A673 (cell line): ENCODE measurements around the gene CMBL. TPM values are rescaled to one million over a fixed set of nuclear protein-coding genes. Genes with fewer than 3 reads are reported as not detected.
"Not testable (repeated sequence)": the region's sequence is repeated elsewhere in the genome, so short reads cannot be mapped to it uniquely, and the experiment has no call there.

ENCODE experiments used
- BruUV-seq: library from RNA; stranded (reverse); fragments of 400-500 nt; replicated peaks from 2 replicates; lab custom pipeline; 2021; lab: Mats Ljungman, UMichigan
- CTCF ChIA-PET: fragments of 300-600 bp; sonication (Branson Sonifier 250); formaldehyde crosslinking; loops from one replicate; lab custom pipeline; 2022; ENCODE audit warnings: antibody characterized with exemption; lab: Charles Lee
- POLR2A ChIA-PET: fragments of 300-600 bp; sonication (Branson Sonifier 250); formaldehyde crosslinking; loops from one replicate; lab custom pipeline; 2022; ENCODE audit warnings: antibody characterized with exemption; ENCODE audit not compliant: low non-redundant PET; lab: Charles Lee
- DNase-seq: peaks from one replicate; pipeline ENCODE4 v3.0.0-alpha.2; 2015; ENCODE audit warnings: low spot score
- H3K27ac ChIP-seq: fragments of 200-600 bp; sonication (generic); 2 replicates; pipeline ENCODE4 v1.5.1; 2016; ENCODE audit warnings: mixed run types, low read depth, mild to moderate bottlenecking, mixed read lengths, antibody characterized with exemption, low read length; ENCODE audit not compliant: poor library complexity, severe bottlenecking
- H3K27me3 ChIP-seq: fragments of 200-600 bp; sonication (generic); replicated peaks from 2 replicates; pipeline ENCODE4 v1.6.1; 2017; ENCODE audit warnings: mixed run types, low read depth, mild to moderate bottlenecking, mixed read lengths, antibody characterized with exemption, low read length; ENCODE audit not compliant: insufficient read depth, poor library complexity
- H3K36me3 ChIP-seq: fragments of 200-600 bp; sonication (generic); 2 replicates; pipeline ENCODE4 v1.6.1; 2016; ENCODE audit warnings: mixed run types, mild to moderate bottlenecking, mixed read lengths, antibody characterized with exemption, low read length; ENCODE audit not compliant: insufficient read depth, poor library complexity, severe bottlenecking
- H3K4me1 ChIP-seq: fragments of 200-600 bp; sonication (generic); 2 replicates; pipeline ENCODE4 v1.6.1; 2017; ENCODE audit warnings: mixed run types, mild to moderate bottlenecking, mixed read lengths, antibody characterized with exemption, low read length; ENCODE audit not compliant: insufficient read depth, poor library complexity, severe bottlenecking
- H3K4me3 ChIP-seq: fragments of 200-600 bp; sonication (generic); 2 replicates; pipeline ENCODE4 v1.5.1; 2016; ENCODE audit warnings: low read depth, mixed run types, mild to moderate bottlenecking, mixed read lengths, low read length; ENCODE audit not compliant: poor library complexity, severe bottlenecking
- H3K9me3 ChIP-seq: fragments of 200-600 bp; sonication (generic); 2 replicates; pipeline ENCODE4 v1.6.1; 2016; ENCODE audit warnings: mixed run types, low read depth, mild to moderate bottlenecking, mixed read lengths, antibody characterized with exemption, low read length; ENCODE audit not compliant: poor library complexity, severe bottlenecking
- CTCF ChIP-seq: fragments of 300-800, 200-600 bp; sonication (generic); conservative IDR thresholded peaks from 2 replicates; pipeline ENCODE4 v1.5.1; 2017; ENCODE audit warnings: low read depth, mild to moderate bottlenecking, antibody characterized with exemption, low read length, moderate library complexity, mixed read lengths
- EZH2 ChIP-seq: fragments of 200-600 bp; sonication (generic); IDR thresholded peaks from 2 replicates; pipeline ENCODE4 v1.6.1; 2017; ENCODE audit warnings: borderline replicate concordance, low read depth, mild to moderate bottlenecking, mixed read lengths, antibody characterized with exemption, low read length; ENCODE audit not compliant: poor library complexity, severe bottlenecking
- intact Hi-C: fragments of 100-400 bp; cut with micrococcal nuclease; formaldehyde crosslinking; loops from one replicate; pipeline ENCODE4 v1.10.0; 2022; ENCODE audit not compliant: unreplicated experiment
- total RNA-seq: library from RNA; stranded (reverse); gene quantifications from 2 replicates; pipeline ENCODE4 v1.2.3, GENCODE V29; 2021

Gene CMBL
- total RNA-seq, 1 experiment from 2014 or later = 17.2 TPM

GRCh38 chr5:10286862-10287227 lies 20.9 kb downstream of the CMBL start:
- H3K36me3 ChIP-seq = no peaks in the 10 kb centered on the region
- no TSS peak for BruUV-seq
- no peak for TF ChIP-seq EZH2
- TF ChIP-seq CTCF = no peak
- ChIA-PET POLR2A (no interaction called here), CTCF (interaction anchor here (1.4 kb wide), 1 partner anchor 341 kb away, joined by 3 read pairs; no protein-coding TSS in a partner anchor)
- no peak overlapping the region for H3K27ac ChIP-seq
- no peak overlapping the region for H3K4me3 ChIP-seq
- no peaks in the 10 kb centered on the region for H3K9me3 ChIP-seq
- no peak for DNase-seq
- intact Hi-C loops = no loop called here
- H3K4me1 ChIP-seq = peaks cover 12% of the 10 kb centered on the region
- no peaks in the 10 kb centered on the region for H3K27me3 ChIP-seq

- H3K27me3 ChIP-seq = no peaks in the 10 kb centered on the region
- no peaks in the 10 kb centered on the region for H3K36me3 ChIP-seq
- CTCF ChIA-PET = no interaction called here
- no peak overlapping the region for H3K4me3 ChIP-seq
- peaks cover 9% of the 10 kb centered on the region for H3K4me1 ChIP-seq
- POLR2A ChIA-PET = no interaction called here
- no peak overlapping the region for H3K27ac ChIP-seq
- no peaks in the 10 kb centered on the region for H3K9me3 ChIP-seq
- no TSS peak for BruUV-seq
- intact Hi-C loops = no loop called here
- no peak for DNase-seq
- TF ChIP-seq EZH2 (no peak), CTCF (no peak)
These were observed 21.4 kb downstream of the CMBL start for GRCh38 chr5:10286162-10286861.

GRCh38 chr5:10285362-10285761 lies 22.3 kb downstream of the CMBL start:
- DNase-seq, H3K36me3 ChIP-seq, H3K4me3 ChIP-seq, H3K4me1 ChIP-seq, H3K27me3 ChIP-seq, H3K9me3 ChIP-seq, POLR2A ChIA-PET, intact Hi-C loops, BruUV-seq, CTCF ChIA-PET, H3K27ac ChIP-seq: not testable (repeated sequence)
